Measurements from ENCODE around the gene ITGA6.

ITGA6 gene

GRCh38 chr2:172415157-172415864 lies 12.1 kb upstream of the ITGA6 start:
- TF ChIP-seq SNAI2 (CRISPR knock-in tag; IDR thresholded peaks at IDR 0.05), result no peak
- TF ChIP-seq ZNF70 (CRISPR knock-in tag; IDR thresholded peaks at IDR 0.05), result no peak
- no peak for TF ChIP-seq TCF4 (CRISPR knock-in tag; IDR thresholded peaks at IDR 0.05; ENCODE audit: borderline replicate concordance)
- TF ChIP-seq ZFP30 (CRISPR knock-in tag; IDR thresholded peaks at IDR 0.05), result no peak
- no peak for TF ChIP-seq ZNF565 (CRISPR knock-in tag; conservative IDR thresholded peaks at IDR 0.05; ENCODE audit: low read depth)
- TF ChIP-seq RARB (CRISPR knock-in tag; IDR thresholded peaks at IDR 0.05), result no peak
- TF ChIP-seq TOX (CRISPR knock-in tag; IDR thresholded peaks at IDR 0.05; ENCODE audit: borderline replicate concordance), result no peak
- no peak for TF ChIP-seq CSDC2 (CRISPR knock-in tag; IDR thresholded peaks at IDR 0.05)
- TF ChIP-seq, protein P1, sequence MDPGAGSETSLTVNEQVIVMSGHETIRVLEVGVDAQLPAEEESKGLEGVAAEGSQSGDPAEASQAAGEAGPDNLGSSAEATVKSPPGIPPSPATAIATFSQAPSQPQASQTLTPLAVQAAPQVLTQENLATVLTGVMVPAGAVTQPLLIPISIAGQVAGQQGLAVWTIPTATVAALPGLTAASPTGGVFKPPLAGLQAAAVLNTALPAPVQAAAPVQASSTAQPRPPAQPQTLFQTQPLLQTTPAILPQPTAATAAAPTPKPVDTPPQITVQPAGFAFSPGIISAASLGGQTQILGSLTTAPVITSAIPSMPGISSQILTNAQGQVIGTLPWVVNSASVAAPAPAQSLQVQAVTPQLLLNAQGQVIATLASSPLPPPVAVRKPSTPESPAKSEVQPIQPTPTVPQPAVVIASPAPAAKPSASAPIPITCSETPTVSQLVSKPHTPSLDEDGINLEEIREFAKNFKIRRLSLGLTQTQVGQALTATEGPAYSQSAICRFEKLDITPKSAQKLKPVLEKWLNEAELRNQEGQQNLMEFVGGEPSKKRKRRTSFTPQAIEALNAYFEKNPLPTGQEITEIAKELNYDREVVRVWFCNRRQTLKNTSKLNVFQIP (CRISPR knock-in tag; IDR thresholded peaks at IDR 0.05; ENCODE audit: borderline replicate concordance, low read depth), result no peak
- TF ChIP-seq BACH2 (CRISPR knock-in tag; IDR thresholded peaks at IDR 0.05; ENCODE audit: borderline replicate concordance), result no peak
- no peak for TF ChIP-seq PPARA (CRISPR knock-in tag; IDR thresholded peaks at IDR 0.05; ENCODE audit: borderline replicate concordance)
- no peak for TF ChIP-seq TSHZ2 (CRISPR knock-in tag; IDR thresholded peaks at IDR 0.05)
- TF ChIP-seq ZC3H10 (CRISPR knock-in tag; IDR thresholded peaks at IDR 0.05), result no peak

DNA sequence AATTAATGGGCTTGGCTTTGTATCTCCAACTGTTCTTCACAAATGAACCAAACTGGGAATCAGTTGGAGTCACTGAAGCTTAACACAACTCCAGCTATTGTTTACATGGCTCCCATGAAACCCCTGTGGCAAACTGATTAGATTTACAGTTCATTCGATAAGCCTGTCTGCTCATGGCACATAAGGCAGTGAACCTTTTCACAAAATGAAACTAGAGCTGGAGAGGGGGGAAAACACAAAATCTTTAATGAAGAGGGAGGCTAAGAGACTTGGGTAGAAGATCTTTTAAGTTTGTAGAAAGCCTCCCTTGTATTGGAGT lies 11.6 kb upstream of the ITGA6 start:
- ATAC-seq, result no peak
- TF ChIP-seq GLIS3 (CRISPR knock-in tag; IDR thresholded peaks at IDR 0.05) (no peak), CSDC2 (CRISPR knock-in tag; IDR thresholded peaks at IDR 0.05) (no peak), ARNTL (CRISPR knock-in tag; IDR thresholded peaks at IDR 0.05; ENCODE audit: borderline replicate concordance, low read depth) (no peak), ZFP30 (CRISPR knock-in tag; IDR thresholded peaks at IDR 0.05) (no peak), RARB (CRISPR knock-in tag; IDR thresholded peaks at IDR 0.05) (no peak), ESRRG (CRISPR knock-in tag; IDR thresholded peaks at IDR 0.05) (no peak), SNAI2 (CRISPR knock-in tag; IDR thresholded peaks at IDR 0.05) (no peak), ZNF565 (CRISPR knock-in tag; conservative IDR thresholded peaks at IDR 0.05; ENCODE audit: low read depth) (no peak), ZFP3 (CRISPR knock-in tag; IDR thresholded peaks at IDR 0.05) (no peak), ISL1 (CRISPR knock-in tag; IDR thresholded peaks at IDR 0.05) (no peak), CSRNP3 (CRISPR knock-in tag; IDR thresholded peaks at IDR 0.05) (no peak), TSHZ2 (CRISPR knock-in tag; IDR thresholded peaks at IDR 0.05) (no peak), ZC3H10 (CRISPR knock-in tag; IDR thresholded peaks at IDR 0.05) (no peak), BACH2 (CRISPR knock-in tag; IDR thresholded peaks at IDR 0.05; ENCODE audit: borderline replicate concordance) (no peak)
- TF ChIP-seq, protein P2, sequence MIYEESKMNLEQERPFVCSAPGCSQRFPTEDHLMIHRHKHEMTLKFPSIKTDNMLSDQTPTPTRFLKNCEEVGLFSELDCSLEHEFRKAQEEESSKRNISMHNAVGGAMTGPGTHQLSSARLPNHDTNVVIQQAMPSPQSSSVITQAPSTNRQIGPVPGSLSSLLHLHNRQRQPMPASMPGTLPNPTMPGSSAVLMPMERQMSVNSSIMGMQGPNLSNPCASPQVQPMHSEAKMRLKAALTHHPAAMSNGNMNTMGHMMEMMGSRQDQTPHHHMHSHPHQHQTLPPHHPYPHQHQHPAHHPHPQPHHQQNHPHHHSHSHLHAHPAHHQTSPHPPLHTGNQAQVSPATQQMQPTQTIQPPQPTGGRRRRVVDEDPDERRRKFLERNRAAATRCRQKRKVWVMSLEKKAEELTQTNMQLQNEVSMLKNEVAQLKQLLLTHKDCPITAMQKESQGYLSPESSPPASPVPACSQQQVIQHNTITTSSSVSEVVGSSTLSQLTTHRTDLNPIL (CRISPR knock-in tag; IDR thresholded peaks at IDR 0.05; ENCODE audit: low read depth), result no peak
- TF ChIP-seq, protein P1 (CRISPR knock-in tag; IDR thresholded peaks at IDR 0.05; ENCODE audit: borderline replicate concordance, low read depth), result no peak
- TF ChIP-seq, protein P3, sequence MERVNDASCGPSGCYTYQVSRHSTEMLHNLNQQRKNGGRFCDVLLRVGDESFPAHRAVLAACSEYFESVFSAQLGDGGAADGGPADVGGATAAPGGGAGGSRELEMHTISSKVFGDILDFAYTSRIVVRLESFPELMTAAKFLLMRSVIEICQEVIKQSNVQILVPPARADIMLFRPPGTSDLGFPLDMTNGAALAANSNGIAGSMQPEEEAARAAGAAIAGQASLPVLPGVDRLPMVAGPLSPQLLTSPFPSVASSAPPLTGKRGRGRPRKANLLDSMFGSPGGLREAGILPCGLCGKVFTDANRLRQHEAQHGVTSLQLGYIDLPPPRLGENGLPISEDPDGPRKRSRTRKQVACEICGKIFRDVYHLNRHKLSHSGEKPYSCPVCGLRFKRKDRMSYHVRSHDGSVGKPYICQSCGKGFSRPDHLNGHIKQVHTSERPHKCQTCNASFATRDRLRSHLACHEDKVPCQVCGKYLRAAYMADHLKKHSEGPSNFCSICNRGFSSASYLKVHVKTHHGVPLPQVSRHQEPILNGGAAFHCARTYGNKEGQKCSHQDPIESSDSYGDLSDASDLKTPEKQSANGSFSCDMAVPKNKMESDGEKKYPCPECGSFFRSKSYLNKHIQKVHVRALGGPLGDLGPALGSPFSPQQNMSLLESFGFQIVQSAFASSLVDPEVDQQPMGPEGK (CRISPR knock-in tag; IDR thresholded peaks at IDR 0.05; ENCODE audit: borderline replicate concordance), result no peak

More at GRCh38 chr2:172415157-172415864, 12.1 kb upstream of the ITGA6 start:
- no peak for ATAC-seq
